ENCODE results near the gene BEGAIN. TPM values are rescaled to one million over a fixed set of nuclear protein-coding genes. Genes with fewer than 3 reads are reported as not detected.

BEGAIN gene
- total RNA-seq, 2 donors from 2014 or later, result 2.1 to 2.4 TPM

- Mint-ChIP-seq H3K4me1 (no peaks in the 10 kb centered on the region), H3K27ac (no peak overlapping the region), H3K27me3 (no peaks in the 10 kb centered on the region), H3K9me3 (no peaks in the 10 kb centered on the region), H3K36me3 (ENCODE audit: low read depth) (no peaks in the 10 kb centered on the region), H3K4me3 (no peak overlapping the region)
- no peak for ATAC-seq (replicated peaks)
These were observed 54.1 kb downstream of the BEGAIN start for GRCh38 chr14:100532906-100533655.

- no peak for ATAC-seq (replicated peaks)
- no peaks in the 10 kb centered on the region for H3K9me3 Mint-ChIP-seq
- no peaks in the 10 kb centered on the region for H3K4me1 Mint-ChIP-seq
- no peak overlapping the region for H3K27ac Mint-ChIP-seq
- no peak overlapping the region for H3K4me3 Mint-ChIP-seq
- H3K36me3 Mint-ChIP-seq (ENCODE audit: low read depth), result no peaks in the 10 kb centered on the region
- no peaks in the 10 kb centered on the region for H3K27me3 Mint-ChIP-seq
These were observed 54.9 kb downstream of the BEGAIN start for GRCh38 chr14:100532154-100532861.

DNA sequence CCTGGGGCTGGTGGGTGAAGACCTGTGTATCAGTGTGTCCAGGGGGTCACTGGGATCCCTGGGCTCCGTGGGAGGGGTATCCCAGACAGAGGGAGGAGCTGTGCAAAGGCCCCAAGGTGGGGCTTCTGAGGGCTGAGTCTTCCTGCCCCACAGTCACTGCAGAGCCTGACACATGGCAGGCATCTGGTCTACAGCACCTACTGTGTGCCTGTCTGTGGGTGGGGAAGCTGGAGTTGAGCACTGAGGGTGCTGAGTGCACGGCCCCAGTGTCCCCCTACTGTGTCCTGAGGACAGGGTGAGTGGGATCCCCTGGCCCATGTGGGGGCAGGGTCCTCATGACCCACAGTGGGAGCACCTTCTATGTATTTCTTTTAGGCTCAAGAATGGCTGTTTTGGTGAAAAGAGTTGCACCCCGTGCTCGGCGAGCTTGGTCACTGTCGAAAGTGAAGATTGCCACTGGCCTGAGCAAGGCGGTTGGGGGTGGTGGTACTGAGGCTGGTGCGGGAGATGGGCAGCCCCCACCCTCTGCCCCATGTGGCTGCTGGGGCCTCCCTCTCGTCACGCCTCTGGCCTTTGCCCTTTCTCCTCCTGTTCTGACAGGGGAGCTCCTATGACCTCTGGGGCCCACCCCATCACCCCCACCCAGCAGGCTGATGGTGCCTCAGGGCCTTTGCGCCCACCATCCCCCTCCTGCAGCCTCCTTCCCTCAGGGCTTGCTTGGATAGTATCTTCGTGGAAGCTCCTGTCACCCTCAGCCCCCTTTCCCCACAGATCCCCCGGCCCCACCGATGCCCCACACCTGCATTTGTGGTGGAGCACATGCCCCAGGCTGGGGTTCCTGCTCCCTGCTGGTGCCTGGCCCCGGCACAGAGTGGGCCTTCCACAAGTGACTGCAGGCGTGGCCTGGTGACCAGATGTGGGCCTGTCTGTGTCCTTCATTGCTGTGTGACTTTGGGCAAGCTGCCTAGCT lies 55.8 kb downstream of the BEGAIN start:
- ATAC-seq (replicated peaks), result no peak
- Mint-ChIP-seq H3K4me1 (no peaks in the 10 kb centered on the region), H3K4me3 (no peak overlapping the region), H3K9me3 (no peaks in the 10 kb centered on the region), H3K27me3 (no peaks in the 10 kb centered on the region), H3K36me3 (ENCODE audit: low read depth) (no peaks in the 10 kb centered on the region), H3K27ac (no peak overlapping the region)

GRCh38 chr14:100530270-100531072 lies 56.7 kb downstream of the BEGAIN start:
- Mint-ChIP-seq H3K9me3 (no peaks in the 10 kb centered on the region), H3K36me3 (ENCODE audit: low read depth) (no peaks in the 10 kb centered on the region), H3K4me3 (no peak overlapping the region), H3K4me1 (no peaks in the 10 kb centered on the region), H3K27me3 (no peaks in the 10 kb centered on the region), H3K27ac (no peak overlapping the region)
- ATAC-seq (replicated peaks), result no peak

GRCh38 chr14:100529561-100530031 lies 57.6 kb downstream of the BEGAIN start:
- H3K36me3 Mint-ChIP-seq (ENCODE audit: low read depth), result no peaks in the 10 kb centered on the region
- H3K27me3 Mint-ChIP-seq, result no peaks in the 10 kb centered on the region
- H3K9me3 Mint-ChIP-seq, result no peaks in the 10 kb centered on the region
- no peak for ATAC-seq (replicated peaks)
- H3K4me1 Mint-ChIP-seq, result no peaks in the 10 kb centered on the region
- H3K4me3 Mint-ChIP-seq, result no peak overlapping the region
- no peak overlapping the region for H3K27ac Mint-ChIP-seq

DNA sequence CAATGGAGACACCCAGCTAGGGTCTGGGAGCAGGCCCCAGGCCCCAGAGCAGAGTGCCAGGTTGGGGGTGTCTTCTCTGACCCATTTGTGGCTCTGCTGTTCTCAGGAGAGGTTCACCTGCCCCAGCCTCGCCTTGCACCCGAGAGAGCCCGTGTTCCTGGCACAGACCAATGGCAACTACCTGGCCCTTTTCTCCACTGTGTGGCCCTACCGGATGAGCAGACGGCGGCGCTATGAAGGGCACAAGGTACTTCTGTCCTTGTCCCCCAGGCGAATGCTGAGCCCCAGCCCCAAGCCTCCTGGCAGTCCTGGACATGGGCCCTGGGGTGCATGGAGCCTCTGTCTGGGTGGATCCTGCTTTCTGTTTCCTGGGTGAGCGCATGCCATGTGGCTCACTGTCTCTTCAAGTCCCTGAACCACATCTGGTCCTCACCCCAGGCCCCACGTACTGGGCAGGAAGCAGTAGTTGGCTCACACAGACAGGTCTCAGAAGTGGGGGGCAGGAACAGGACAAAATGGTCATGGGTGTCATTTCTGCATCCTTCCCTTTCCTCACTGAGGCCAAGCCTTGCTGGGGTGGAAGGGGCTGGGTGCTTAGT lies 58.2 kb downstream of the BEGAIN start:
- no peak overlapping the region for H3K27ac Mint-ChIP-seq
- no peaks in the 10 kb centered on the region for H3K9me3 Mint-ChIP-seq
- H3K4me1 Mint-ChIP-seq, result no peaks in the 10 kb centered on the region
- no peaks in the 10 kb centered on the region for H3K27me3 Mint-ChIP-seq
- no peak overlapping the region for H3K4me3 Mint-ChIP-seq
- no peaks in the 10 kb centered on the region for H3K36me3 Mint-ChIP-seq (ENCODE audit: low read depth)
- no peak for ATAC-seq (replicated peaks)

DNA sequence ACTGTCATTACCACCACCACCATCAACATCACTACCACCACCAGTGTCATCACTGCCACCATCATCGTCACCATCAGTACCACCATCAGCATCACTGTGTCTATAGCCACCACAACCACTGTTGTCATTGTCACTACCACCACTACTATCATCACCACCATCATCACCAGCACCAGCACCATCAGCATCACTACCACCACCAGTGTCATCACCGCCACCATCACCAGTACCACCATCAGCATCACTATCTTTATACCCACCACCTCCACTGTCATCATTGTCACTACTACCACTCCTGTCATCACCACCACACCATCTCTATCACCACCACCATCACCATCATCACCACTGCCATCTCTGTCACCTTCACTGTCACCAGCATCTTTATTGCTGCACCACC lies 60.6 kb downstream of the BEGAIN start:
- no peaks in the 10 kb centered on the region for H3K36me3 Mint-ChIP-seq (ENCODE audit: low read depth)
- peak; percentile 32 for ATAC-seq (replicated peaks)
- H3K9me3 Mint-ChIP-seq, result no peaks in the 10 kb centered on the region
- no peaks in the 10 kb centered on the region for H3K27me3 Mint-ChIP-seq
- no peaks in the 10 kb centered on the region for H3K4me1 Mint-ChIP-seq
- no peak overlapping the region for H3K4me3 Mint-ChIP-seq
- no peak overlapping the region for H3K27ac Mint-ChIP-seq

DNA sequence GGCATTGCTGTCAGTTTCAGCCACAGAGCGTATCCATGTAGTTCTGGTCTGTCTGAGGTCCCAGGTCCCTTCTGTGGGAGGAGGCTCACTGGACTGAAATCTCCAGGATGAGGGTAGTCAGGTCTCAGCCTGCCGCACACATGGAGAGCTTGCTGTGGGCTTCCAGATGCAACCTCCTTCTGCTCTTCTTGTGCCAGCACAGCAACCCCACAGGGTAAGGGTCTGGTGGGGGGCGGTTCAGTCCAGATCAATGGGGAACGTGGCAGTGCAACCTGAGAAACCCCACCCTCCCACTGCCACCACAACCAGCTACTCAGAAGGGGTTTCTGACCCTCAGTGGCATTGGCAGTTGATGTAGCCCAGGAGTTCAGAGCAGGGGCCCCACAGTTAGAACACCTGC lies 61.2 kb downstream of the BEGAIN start:
- H3K27ac Mint-ChIP-seq, result no peak overlapping the region
- no peaks in the 10 kb centered on the region for H3K9me3 Mint-ChIP-seq
- no peak for ATAC-seq (replicated peaks)
- H3K4me1 Mint-ChIP-seq, result no peaks in the 10 kb centered on the region
- H3K36me3 Mint-ChIP-seq (ENCODE audit: low read depth), result no peaks in the 10 kb centered on the region
- no peaks in the 10 kb centered on the region for H3K27me3 Mint-ChIP-seq
- H3K4me3 Mint-ChIP-seq, result no peak overlapping the region

DNA sequence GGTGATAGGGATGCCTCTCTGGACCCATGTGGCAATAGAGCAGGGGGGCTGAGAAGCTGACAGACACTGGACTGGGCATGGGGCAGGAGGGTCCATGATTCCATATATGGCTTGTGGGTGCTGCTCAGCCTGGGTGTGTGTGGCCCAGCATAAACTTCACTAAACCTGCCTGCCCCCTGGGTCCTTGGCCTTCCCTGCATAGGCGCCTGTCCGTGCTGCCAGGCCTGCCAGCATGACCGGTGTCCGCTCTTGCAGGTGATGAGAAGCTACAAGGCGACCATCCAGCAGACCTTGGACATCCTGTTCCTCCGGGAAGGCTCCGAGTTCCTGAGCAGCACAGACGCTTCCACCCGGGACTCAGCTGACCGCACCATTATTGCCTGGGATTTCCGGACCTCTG lies 61.6 kb downstream of the BEGAIN start:
- no peaks in the 10 kb centered on the region for H3K36me3 Mint-ChIP-seq (ENCODE audit: low read depth)
- H3K4me3 Mint-ChIP-seq, result no peak overlapping the region
- no peaks in the 10 kb centered on the region for H3K27me3 Mint-ChIP-seq
- no peak for ATAC-seq (replicated peaks)
- no peaks in the 10 kb centered on the region for H3K4me1 Mint-ChIP-seq
- H3K27ac Mint-ChIP-seq, result no peak overlapping the region
- H3K9me3 Mint-ChIP-seq, result no peaks in the 10 kb centered on the region

DNA sequence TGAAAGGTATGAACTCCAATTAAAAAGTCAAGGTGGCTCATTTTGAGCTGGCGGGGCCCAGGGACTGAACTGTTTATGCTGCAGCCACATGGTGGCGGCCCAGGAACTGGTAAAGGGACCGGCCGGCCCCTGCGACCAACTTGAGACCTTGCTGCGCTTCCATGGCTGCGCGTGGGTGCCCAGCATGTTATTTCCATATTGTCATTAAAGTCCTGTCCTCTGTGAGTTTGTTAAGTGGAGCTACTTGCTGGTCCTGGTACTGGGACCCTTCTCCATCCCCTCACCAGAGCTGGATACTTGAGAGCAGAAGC lies 62.3 kb downstream of the BEGAIN start:
- H3K4me1 Mint-ChIP-seq, result no peaks in the 10 kb centered on the region
- no peaks in the 10 kb centered on the region for H3K27me3 Mint-ChIP-seq
- H3K4me3 Mint-ChIP-seq, result no peak overlapping the region
- H3K36me3 Mint-ChIP-seq (ENCODE audit: low read depth), result no peaks in the 10 kb centered on the region
- H3K9me3 Mint-ChIP-seq, result no peaks in the 10 kb centered on the region
- no peak overlapping the region for H3K27ac Mint-ChIP-seq
- peak; percentile 42 for ATAC-seq (replicated peaks)

DNA sequence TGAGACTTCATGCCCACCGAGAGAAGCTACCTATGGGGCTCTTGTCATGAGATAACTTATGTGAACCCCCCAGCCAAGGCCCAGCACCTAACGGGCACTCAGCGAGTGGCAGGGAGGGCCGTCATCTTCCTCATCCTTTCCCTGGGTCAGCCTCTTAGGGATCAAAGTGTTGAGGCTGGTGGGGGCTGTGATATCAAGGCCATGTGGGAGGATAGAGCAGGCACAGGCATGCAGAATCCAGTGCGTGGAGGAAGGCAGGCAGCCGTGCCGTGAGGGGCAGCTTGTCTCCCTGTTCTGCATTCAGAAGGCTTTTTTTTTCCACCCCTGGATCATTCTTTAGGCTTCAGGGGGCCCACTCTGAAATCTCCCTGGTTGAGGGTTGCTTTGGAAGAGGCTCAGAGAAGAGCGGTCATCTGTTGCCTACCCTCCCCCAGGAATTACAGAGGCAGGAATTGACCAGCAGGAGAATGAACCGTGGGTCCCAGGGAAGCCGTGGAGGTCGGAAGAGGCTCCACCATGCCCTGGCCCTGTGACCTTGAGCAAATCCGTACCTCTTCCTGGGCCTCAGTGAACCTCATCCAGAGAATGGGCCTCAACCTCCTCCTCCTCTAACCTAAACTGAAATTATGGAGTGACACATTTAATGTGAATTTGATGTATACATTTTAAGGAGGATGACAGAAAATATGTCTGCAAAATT lies 62.8 kb downstream of the BEGAIN start:
- Mint-ChIP-seq H3K27ac (no peak overlapping the region), H3K27me3 (no peaks in the 10 kb centered on the region), H3K9me3 (no peaks in the 10 kb centered on the region), H3K4me3 (no peak overlapping the region), H3K36me3 (ENCODE audit: low read depth) (no peaks in the 10 kb centered on the region), H3K4me1 (no peaks in the 10 kb centered on the region)
- no peak for ATAC-seq (replicated peaks)

GRCh38 chr14:100523843-100524169 lies 63.4 kb downstream of the BEGAIN start:
- ATAC-seq (replicated peaks), result no peak
- no peaks in the 10 kb centered on the region for H3K27me3 Mint-ChIP-seq
- H3K36me3 Mint-ChIP-seq (ENCODE audit: low read depth), result no peaks in the 10 kb centered on the region
- no peaks in the 10 kb centered on the region for H3K4me1 Mint-ChIP-seq
- no peak overlapping the region for H3K27ac Mint-ChIP-seq
- no peaks in the 10 kb centered on the region for H3K9me3 Mint-ChIP-seq
- no peak overlapping the region for H3K4me3 Mint-ChIP-seq

GRCh38 chr14:100523131-100523842 lies 63.9 kb downstream of the BEGAIN start:
- no peak for ATAC-seq (replicated peaks)
- Mint-ChIP-seq H3K36me3 (ENCODE audit: low read depth) (no peaks in the 10 kb centered on the region), H3K4me1 (no peaks in the 10 kb centered on the region), H3K9me3 (no peaks in the 10 kb centered on the region), H3K4me3 (no peak overlapping the region), H3K27ac (no peak overlapping the region), H3K27me3 (no peaks in the 10 kb centered on the region)

Data from activated T-helper 17 cell treated with anti-CD3 and anti-CD28 coated beads, Interleukin-2, amount 50 U/mL, for 72 hours (primary cell).